ENCODE results near the gene NGEF. TPM values are rescaled to one million over a fixed set of nuclear protein-coding genes. Genes with fewer than 3 reads are reported as not detected.

Gene NGEF
- total RNA-seq, 1 experiment from 2014 or later, result 5.4 TPM

GRCh38 chr2:232843834-232844233, 169.2 kb downstream of the NGEF start:
- H3K36me3 Mint-ChIP-seq, result peaks cover 65% of the 10 kb centered on the region
- H3K27me3 Mint-ChIP-seq (ENCODE audit: low read depth), result no peaks in the 10 kb centered on the region
- no peak overlapping the region for H3K27ac Mint-ChIP-seq
- TF ChIP-seq GRHL2 (CRISPR knock-in tag; IDR thresholded peaks at IDR 0.05; ENCODE audit: insufficient replicate concordance, severe bottlenecking) (no peak), OVOL2 (CRISPR knock-in tag; IDR thresholded peaks at IDR 0.05; ENCODE audit: borderline replicate concordance) (no peak), ZNF281 (CRISPR knock-in tag; IDR thresholded peaks at IDR 0.05) (no peak)
- no peaks in the 10 kb centered on the region for H3K9me3 Mint-ChIP-seq
- POLR2A ChIA-PET, result interaction anchor here (0.6 kb wide), 1 partner anchor 707 kb away, joined by 3 read pairs; no protein-coding TSS in a partner anchor
- CTCF ChIA-PET, result interaction anchor here (0.7 to 1.1 kb wide), 5 partner anchors 8 to 286 kb away, joined by 3 to 4 read pairs (median 3); no protein-coding TSS in a partner anchor
- DNase-seq (ENCODE audit: low spot score) (no peak), ATAC-seq (no peak)
- no peak overlapping the region for H3K4me3 Mint-ChIP-seq
- H3K4me1 Mint-ChIP-seq, result no peaks in the 10 kb centered on the region

- ChIA-PET CTCF (interaction anchor here (0.7 to 1.2 kb wide), 3 partner anchors 186 to 659 kb away, joined by 3 to 4 read pairs (median 3); no protein-coding TSS in a partner anchor), POLR2A (no interaction called here)
- Mint-ChIP-seq H3K9me3 (no peaks in the 10 kb centered on the region), H3K4me1 (peaks cover 9% of the 10 kb centered on the region), H3K27ac (no peak overlapping the region), H3K27me3 (ENCODE audit: low read depth) (no peaks in the 10 kb centered on the region), H3K4me3 (no peak overlapping the region), H3K36me3 (peaks cover 54% of the 10 kb centered on the region)
- ATAC-seq (no peak), DNase-seq (ENCODE audit: low spot score) (no peak)
- TF ChIP-seq MAX (CRISPR knock-in tag; IDR thresholded peaks at IDR 0.05) (no peak), ESRRA (CRISPR knock-in tag; IDR thresholded peaks at IDR 0.05; ENCODE audit: borderline replicate concordance) (no peak), PRRX2 (CRISPR knock-in tag; IDR thresholded peaks at IDR 0.05) (no peak), ZBTB43 (CRISPR knock-in tag; IDR thresholded peaks at IDR 0.05) (no peak), GRHL2 (CRISPR knock-in tag; IDR thresholded peaks at IDR 0.05; ENCODE audit: insufficient replicate concordance, severe bottlenecking) (no peak), TP53 (CRISPR knock-in tag; IDR thresholded peaks at IDR 0.05) (no peak), RORB (CRISPR knock-in tag; IDR thresholded peaks at IDR 0.05) (no peak), ATF1 (CRISPR knock-in tag; IDR thresholded peaks at IDR 0.05) (no peak), HMGXB4 (CRISPR knock-in tag; IDR thresholded peaks at IDR 0.05) (no peak), ZNF281 (CRISPR knock-in tag; IDR thresholded peaks at IDR 0.05) (no peak), JAZF1 (CRISPR knock-in tag; IDR thresholded peaks at IDR 0.05) (no peak), MLX (CRISPR knock-in tag; IDR thresholded peaks at IDR 0.05) (no peak), CREM (CRISPR knock-in tag; IDR thresholded peaks at IDR 0.05) (no peak), IRF2 (CRISPR knock-in tag; IDR thresholded peaks at IDR 0.05; ENCODE audit: borderline replicate concordance, low read depth) (no peak), NFATC4 (CRISPR knock-in tag; IDR thresholded peaks at IDR 0.05) (no peak), ELF4 (CRISPR knock-in tag; IDR thresholded peaks at IDR 0.05; ENCODE audit: low read depth) (no peak), AR (CRISPR knock-in tag; IDR thresholded peaks at IDR 0.05) (no peak), GTF2I (CRISPR knock-in tag; conservative IDR thresholded peaks at IDR 0.05) (no peak)
Observed at GRCh38 chr2:232842689-232843088, 170.4 kb downstream of the NGEF start.
